ENCODE data around the gene UGDH.

The UGDH gene

GRCh38 chr4:39458505-39459300 lies 68.5 kb downstream of the UGDH start, which contains the start of the genes LIAS and RPL9 (continued):
- TF ChIP-seq ZNF626 (tag by site-specific recombination; IDR thresholded peaks at IDR 0.05) (no peak), SALL2 (tag by site-specific recombination; IDR thresholded peaks at IDR 0.05; ENCODE audit: borderline replicate concordance) (no peak), ZNF138 (tag by site-specific recombination; IDR thresholded peaks at IDR 0.05; ENCODE audit: borderline replicate concordance) (no peak), ZNF175 (tag by site-specific recombination; IDR thresholded peaks at IDR 0.05) (no peak), ZNF580 (tag by site-specific recombination; IDR thresholded peaks at IDR 0.05) (peak; percentile 89), ZNF169 (tag by site-specific recombination; IDR thresholded peaks at IDR 0.05) (no peak), ZNF221 (tag by site-specific recombination; IDR thresholded peaks at IDR 0.05; ENCODE audit: borderline replicate concordance) (no peak), ZNF670 (tag by site-specific recombination; IDR thresholded peaks at IDR 0.05; ENCODE audit: low read depth) (no peak), BCL11B (tag by site-specific recombination; IDR thresholded peaks at IDR 0.05; ENCODE audit: low read depth) (no peak), ZBTB8A (tag by site-specific recombination; IDR thresholded peaks at IDR 0.05) (peak; percentile 42; the same call in 1 of the 2 replicates), YY2 (tag by site-specific recombination; IDR thresholded peaks at IDR 0.05) (no peak), ZIC2 (tag by site-specific recombination; IDR thresholded peaks at IDR 0.05) (peak; percentile 65), ZNF501 (tag by site-specific recombination; IDR thresholded peaks at IDR 0.05) (peak; percentile 76; the same call in 1 of the 2 replicates), FEZF1 (tag by site-specific recombination; IDR thresholded peaks at IDR 0.05) (no peak), ZBTB11 (tag by site-specific recombination; conservative IDR thresholded peaks at IDR 0.05; ENCODE audit: low read depth) (peak; percentile 16; the same call in 1 of the 2 replicates), IKZF3 (tag by site-specific recombination; IDR thresholded peaks at IDR 0.05) (peak; percentile 90), OSR2 (tag by site-specific recombination; IDR thresholded peaks at IDR 0.05) (no peak), ZNF10 (tag by site-specific recombination; IDR thresholded peaks at IDR 0.05) (no peak), ZFP37 (tag by site-specific recombination; IDR thresholded peaks at IDR 0.05) (0 out of 2 replicates have a peak, but pooled peaks have one; percentile 70), ZNF398 (tag by site-specific recombination; IDR thresholded peaks at IDR 0.05) (no peak), ZNF366 (tag by site-specific recombination; conservative IDR thresholded peaks at IDR 0.05) (no peak), ZNF558 (tag by site-specific recombination; IDR thresholded peaks at IDR 0.05) (no peak; the same call in 1 of the 2 replicates), ZNF2 (tag by site-specific recombination; IDR thresholded peaks at IDR 0.05) (peak; percentile 57; the same call in 1 of the 2 replicates)
- TF ChIP-seq, protein P1, sequence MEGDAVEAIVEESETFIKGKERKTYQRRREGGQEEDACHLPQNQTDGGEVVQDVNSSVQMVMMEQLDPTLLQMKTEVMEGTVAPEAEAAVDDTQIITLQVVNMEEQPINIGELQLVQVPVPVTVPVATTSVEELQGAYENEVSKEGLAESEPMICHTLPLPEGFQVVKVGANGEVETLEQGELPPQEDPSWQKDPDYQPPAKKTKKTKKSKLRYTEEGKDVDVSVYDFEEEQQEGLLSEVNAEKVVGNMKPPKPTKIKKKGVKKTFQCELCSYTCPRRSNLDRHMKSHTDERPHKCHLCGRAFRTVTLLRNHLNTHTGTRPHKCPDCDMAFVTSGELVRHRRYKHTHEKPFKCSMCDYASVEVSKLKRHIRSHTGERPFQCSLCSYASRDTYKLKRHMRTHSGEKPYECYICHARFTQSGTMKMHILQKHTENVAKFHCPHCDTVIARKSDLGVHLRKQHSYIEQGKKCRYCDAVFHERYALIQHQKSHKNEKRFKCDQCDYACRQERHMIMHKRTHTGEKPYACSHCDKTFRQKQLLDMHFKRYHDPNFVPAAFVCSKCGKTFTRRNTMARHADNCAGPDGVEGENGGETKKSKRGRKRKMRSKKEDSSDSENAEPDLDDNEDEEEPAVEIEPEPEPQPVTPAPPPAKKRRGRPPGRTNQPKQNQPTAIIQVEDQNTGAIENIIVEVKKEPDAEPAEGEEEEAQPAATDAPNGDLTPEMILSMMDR (tag by site-specific recombination; IDR thresholded peaks at IDR 0.05), result no peak
- TF ChIP-seq, protein P2, sequence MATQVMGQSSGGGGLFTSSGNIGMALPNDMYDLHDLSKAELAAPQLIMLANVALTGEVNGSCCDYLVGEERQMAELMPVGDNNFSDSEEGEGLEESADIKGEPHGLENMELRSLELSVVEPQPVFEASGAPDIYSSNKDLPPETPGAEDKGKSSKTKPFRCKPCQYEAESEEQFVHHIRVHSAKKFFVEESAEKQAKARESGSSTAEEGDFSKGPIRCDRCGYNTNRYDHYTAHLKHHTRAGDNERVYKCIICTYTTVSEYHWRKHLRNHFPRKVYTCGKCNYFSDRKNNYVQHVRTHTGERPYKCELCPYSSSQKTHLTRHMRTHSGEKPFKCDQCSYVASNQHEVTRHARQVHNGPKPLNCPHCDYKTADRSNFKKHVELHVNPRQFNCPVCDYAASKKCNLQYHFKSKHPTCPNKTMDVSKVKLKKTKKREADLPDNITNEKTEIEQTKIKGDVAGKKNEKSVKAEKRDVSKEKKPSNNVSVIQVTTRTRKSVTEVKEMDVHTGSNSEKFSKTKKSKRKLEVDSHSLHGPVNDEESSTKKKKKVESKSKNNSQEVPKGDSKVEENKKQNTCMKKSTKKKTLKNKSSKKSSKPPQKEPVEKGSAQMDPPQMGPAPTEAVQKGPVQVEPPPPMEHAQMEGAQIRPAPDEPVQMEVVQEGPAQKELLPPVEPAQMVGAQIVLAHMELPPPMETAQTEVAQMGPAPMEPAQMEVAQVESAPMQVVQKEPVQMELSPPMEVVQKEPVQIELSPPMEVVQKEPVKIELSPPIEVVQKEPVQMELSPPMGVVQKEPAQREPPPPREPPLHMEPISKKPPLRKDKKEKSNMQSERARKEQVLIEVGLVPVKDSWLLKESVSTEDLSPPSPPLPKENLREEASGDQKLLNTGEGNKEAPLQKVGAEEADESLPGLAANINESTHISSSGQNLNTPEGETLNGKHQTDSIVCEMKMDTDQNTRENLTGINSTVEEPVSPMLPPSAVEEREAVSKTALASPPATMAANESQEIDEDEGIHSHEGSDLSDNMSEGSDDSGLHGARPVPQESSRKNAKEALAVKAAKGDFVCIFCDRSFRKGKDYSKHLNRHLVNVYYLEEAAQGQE (tag by site-specific recombination; IDR thresholded peaks at IDR 0.05), result no peak
- TF ChIP-seq, protein P3, sequence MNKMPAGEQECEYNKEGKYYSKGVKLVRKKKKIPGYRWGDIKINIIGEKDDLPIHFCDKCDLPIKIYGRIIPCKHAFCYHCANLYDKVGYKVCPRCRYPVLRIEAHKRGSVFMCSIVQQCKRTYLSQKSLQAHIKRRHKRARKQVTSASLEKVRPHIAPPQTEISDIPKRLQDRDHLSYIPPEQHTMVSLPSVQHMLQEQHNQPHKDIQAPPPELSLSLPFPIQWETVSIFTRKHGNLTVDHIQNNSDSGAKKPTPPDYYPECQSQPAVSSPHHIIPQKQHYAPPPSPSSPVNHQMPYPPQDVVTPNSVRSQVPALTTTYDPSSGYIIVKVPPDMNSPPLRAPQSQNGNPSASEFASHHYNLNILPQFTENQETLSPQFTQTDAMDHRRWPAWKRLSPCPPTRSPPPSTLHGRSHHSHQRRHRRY (tag by site-specific recombination; IDR thresholded peaks at IDR 0.05), result no peak
